Upper lobe of left lung (tissue), 4 donors: ENCODE results near the gene AGRN.
"Not testable (repeated sequence)": the region's sequence is repeated elsewhere in the genome, so short reads cannot be mapped to it uniquely, and the experiment has no call there.

Experiments used
- CTCF ChIP-seq, 6 experiments: fragments of 450-650 bp in 4 of 6; fragments of 200-600 bp in 2 of 6; sonication (generic) in 2 of 6; IDR thresholded peaks; one replicate each; pipeline ENCODE4 v1.5.1; 2016 to 2019; ENCODE audit warnings: antibody characterized with exemption in 6 of 6
- EP300 ChIP-seq, 4 donors: sonication (generic); formaldehyde crosslinking; IDR thresholded peaks; one replicate each; pipeline ENCODE4 v1.5.1; 2017; ENCODE audit warnings: antibody characterized with exemption in 4 of 4, control low read depth in 2 of 4
- POLR2A ChIP-seq, 4 donors: fragments of 450-650 bp; IDR thresholded peaks; one replicate each; pipeline ENCODE4 v1.5.1; 2016 to 2017; ENCODE audit warnings: antibody characterized with exemption in 4 of 4, mild to moderate bottlenecking in 2 of 4

DNA sequence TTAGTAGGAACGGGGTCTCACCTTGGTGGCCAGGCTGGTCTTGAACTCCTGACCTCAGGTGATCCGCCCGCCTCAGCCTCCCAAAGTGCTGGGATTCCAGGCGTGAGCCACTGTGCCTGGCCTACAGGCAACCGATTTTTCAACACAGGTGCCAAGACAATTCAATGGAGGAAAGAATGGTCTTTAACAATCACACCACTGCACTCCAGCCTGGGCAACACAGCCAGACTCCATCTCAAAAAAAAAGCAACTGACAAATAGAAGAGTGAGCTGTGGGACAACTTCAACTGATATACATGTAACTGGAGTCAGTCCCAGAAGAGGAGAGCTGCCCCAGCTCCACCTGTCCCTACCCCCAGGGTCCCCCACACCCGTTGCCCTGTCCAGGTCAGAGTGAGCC is 25.4 kb upstream of the AGRN start:
- TF ChIP-seq CTCF, EP300, POLR2A (IDR thresholded peaks at IDR 0.05): not testable (repeated sequence)
